ENCODE data around the gene WWOX.

WWOX gene

DNA sequence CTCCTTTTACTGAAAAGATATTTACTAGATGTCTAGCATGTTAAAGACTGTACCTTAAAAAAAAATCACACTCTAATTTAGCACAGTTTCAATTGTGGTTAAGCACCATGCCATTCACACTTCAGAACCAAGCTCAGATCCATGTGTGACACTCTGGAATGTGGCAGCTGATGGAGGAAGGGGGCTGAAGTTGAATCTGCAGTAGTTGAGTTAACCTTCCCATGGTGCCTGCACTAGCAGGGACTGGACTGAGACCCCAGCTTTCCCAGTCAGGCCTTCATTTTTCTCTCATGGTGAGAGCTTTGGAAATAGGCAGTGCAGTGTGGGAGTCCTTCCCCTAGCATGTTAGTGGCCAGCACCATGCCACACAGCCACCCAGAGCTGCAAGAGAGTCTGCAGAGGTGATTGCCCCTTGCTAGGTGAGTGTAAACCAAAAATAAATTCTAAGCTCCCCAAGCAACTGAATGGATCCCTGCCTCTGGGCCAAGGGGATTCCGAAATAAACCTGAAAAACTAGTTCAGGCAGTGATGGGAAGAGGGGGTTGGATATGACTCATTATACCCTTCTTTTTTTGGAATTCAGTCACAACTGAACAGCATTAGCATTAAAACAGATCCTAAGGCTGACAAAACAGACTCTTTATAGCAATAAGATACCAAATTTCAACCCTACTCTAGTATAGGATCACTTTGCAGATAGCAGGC lies 208.5 kb downstream of the WWOX start:
- DNase-seq, result no peak

DNA sequence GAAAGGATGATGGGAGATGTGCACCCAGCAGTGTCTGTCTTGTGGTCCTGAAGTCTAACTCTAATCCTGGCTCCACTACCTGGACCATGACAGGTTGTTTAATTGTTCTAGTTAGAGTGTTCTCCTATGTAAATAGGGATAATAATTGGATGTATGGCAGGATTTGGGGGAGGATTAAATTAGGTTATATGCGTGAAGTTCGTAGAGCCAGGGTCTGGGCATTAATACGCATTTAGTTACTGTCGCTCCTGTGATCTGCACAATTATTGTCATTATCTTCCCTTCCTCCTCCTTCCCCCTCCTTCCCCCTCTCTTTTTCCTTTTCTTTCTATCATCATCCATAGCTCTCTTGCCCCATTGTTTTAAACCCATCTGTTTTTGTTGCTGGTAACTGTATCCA lies 210.3 kb downstream of the WWOX start:
- no peak for DNase-seq

DNA sequence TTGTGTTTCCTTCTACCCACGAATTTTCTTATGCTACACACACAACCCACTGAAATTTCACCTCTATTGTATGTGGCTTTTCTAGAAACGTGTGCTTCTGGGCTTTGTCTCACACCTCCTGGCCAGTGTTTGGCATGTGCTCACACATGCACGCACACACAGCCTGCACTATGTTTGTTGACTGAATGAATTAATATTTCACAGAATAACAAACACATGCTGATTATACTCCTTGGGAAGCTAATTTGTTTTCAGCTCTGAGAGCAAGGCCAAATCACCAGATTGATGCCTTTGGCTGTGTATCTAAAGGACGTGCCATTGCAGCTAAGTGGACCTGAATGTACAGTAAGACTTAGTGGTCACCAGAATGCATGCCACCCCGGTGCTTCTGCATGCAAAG lies 210.7 kb downstream of the WWOX start:
- no peak for DNase-seq

DNA sequence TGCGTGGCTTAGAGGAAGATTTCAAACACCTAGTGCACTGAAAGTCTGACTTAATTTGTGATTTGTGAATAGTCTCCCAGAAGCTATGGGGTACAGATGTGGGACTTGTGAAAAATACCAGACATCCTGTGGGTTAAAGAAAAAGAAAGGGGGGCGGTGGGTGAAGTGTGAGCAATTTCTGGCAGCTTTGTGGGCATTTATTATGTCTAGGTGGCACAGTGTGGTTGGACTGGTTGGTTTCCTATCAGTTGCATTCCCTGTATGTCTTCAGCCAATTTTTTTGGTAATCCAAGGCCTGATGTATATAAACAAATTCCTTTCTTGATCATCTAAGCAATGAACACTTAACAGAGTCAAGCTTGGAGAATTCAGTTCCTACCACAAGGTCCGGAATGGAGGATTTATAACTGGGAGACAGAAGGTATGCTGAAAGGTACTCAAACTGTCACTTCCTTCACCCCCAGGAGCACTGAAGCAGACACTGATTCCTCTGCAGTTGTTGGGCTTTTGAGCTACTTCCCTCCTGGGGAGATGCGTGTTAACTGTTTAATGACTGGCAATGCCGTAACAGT lies 211.6 kb downstream of the WWOX start:
- DNase-seq, result no peak

DNA sequence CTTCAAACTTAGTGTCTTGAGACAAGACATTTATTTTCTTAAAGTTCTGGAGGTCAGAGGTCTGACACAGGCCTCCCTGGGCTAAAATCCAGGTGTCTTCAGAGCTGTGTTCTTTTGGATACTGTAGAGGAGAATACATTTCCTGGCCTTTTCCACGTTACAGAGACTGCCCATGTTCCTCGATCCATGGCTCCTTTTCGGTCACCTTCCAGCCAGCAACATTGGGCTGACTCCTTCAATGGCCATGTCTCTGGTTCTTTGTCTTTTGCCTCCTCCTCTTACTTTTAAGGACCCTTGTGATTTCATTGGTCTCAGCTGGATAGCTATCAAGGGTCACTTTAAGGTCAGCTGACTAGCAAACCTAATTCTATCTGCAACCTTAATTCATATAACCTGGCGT lies 212.4 kb downstream of the WWOX start:
- DNase-seq, result no peak

DNA sequence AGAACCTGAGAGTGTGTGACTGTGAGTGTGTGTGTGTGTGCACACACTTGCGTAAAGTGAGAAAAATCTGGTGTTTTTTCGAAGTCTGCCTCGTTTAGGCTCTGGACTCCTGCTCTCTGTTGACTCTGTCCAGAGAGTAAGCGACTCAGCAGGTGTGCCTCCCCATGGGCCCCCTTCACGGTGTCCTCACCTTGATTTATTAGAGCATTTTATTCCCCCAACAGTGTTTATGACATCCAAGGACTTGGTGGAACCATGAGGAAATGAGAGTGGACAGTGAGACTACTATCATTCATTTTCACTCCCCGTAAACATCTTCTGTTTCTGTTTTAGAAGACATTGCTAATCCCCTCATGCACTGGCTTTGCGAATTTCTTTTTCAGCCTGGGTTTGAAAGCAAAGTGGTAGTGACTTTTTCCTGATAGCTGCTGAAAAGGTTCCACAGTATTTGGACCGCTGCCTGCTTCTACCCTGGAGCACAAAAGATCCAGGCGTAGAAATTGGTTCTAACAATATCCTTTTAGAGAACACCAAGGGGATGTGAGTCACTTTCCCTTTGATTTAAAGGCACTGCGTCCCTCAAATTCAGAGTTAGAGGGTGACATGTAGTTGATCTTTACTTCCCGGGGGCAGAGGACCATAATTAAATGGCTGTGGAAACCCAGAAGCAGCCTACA lies 218.2 kb downstream of the WWOX start:
- no peak for DNase-seq

DNA sequence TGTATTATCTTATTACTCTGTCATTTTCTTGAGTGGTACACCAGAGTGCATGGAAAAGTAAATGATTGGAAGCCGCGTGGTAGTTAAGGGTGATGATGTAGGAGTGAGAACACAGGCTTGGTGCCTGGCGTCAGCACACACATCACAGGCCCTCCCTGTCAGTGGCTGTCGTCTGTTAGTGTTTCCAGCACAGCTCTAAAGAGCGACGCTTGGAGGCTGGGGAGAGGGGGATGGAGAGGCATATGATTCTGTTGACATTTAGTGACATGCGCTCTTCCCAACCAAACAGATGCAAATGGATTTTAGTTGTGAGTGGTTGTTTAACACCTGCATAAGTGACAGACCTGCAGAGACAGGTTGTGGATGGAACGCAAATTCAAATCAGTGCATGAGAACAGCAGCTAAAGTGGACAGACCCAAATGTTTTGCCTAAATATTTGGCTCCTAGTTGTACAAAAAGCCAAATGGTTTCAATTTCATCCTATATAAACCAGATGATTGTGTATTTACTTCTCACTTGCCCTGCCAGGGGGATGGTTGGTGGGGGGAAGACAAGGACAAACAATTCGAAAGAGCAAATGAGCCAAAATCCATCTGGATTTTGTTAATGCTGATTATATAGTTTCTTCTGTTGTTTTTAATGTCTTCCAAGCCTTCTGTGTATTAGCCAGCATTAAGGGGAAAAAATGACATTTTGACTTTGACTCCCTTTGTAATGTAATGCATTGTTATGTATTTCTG lies 222.3 kb downstream of the WWOX start:
- DNase-seq, result no peak

DNA sequence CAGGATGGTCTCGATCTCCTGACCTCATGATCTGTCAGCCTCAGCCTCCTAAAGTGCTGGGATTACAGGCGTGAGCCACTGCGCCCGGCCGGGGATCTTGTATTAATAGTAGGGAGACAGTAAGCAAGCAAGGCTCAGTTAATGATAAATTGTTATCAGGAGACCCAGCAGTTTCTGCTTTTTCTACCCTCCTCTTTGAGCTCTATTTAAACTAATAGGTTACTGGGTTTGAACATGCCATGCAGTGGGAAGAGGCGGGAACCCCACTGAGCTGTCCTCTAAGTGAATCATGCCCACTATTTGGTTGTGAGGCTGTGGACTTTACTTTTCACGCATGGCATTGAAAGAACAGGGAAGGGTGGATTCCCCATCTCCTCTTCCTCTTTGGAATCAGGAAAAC lies 223.9 kb downstream of the WWOX start:
- DNase-seq, result no peak

DNA sequence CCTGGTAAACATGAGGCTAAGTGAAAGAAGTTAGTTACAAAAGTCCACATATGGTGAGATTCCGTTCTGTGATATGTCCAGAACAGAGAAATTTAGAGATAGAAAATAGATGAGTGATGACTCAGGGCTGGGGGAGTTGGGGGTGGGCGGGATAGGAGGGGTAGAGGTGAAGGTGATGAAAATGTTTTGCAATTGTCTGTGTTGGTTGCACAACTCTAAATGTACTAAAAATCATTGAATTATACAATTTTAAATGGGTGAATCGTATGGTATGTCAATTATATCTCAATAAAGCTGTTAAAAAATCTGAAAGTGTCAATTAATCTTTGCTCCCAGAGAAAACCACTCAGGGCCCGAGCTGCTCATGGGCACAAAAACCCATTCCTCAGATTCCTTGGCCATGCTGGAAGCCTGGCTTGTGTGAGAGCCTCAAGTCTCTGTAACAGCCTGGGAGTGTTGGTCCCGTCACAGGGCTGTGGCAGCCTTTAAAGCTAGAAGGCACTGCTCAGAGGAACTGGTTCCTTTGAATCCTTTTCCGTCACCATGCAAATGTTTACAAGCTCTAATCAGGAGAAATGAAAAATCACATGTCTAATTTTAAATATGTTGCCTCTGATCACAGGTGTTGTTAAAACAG lies 225.3 kb downstream of the WWOX start:
- DNase-seq, result no peak

DNA sequence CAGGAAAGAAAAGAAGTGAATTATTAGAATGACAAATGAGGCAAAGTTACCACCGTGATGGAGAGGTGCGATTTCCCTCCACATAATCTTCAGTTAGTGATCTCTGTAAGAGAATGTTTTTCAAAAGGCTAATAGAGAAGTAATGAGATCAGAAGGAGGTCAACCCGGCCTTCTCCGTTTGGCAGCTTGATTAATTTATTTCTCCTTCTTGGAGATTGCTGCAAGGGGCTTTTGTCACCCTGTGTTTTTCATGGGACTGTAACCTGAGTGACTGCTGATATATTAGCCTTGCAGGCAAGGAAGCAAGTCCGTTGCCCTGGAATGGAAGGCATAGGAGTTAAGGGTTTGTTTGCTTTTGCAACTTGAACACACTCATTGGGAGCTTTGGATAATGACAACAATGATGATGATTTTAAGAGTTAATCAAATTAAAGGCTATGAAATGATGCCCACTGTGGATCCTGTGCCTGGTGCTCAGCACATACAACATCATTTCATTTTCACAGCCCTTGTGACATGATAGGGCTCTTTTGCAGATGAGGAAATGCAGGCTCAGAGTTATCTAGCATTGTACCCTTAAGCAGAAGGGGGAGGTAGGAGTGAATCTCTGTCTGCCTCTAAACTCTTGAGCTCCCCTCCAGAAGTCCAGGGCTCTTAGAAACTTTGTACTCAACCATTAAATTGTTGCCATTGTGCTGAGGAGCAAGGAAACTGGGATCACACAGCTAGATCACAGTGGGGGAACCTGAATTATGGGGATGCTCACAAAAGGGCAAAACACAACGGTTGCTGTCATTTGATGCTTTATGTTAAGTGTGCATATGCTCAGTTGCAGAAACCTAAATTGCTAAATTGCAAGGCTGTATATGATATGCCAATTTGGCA lies 226.3 kb downstream of the WWOX start:
- no peak for DNase-seq

DNA sequence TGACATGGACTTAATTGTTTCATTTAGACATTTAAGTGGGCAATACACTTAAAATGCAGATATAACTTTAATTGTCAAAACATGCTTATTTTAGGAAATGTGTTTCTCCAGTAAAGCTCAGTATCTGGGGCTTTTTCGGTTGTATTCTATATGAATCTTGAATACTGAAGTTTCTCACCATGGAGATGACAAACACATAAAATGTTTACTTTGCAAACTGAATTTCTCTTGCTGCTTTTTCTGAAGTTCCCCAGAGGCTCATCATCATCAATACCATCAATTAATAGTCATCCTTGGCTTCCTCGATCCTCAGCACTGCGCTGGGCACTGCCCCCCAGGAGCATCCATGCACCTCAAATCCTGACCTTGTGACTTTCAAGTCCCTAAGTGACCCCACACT lies 227.3 kb downstream of the WWOX start:
- no peak for DNase-seq

DNA sequence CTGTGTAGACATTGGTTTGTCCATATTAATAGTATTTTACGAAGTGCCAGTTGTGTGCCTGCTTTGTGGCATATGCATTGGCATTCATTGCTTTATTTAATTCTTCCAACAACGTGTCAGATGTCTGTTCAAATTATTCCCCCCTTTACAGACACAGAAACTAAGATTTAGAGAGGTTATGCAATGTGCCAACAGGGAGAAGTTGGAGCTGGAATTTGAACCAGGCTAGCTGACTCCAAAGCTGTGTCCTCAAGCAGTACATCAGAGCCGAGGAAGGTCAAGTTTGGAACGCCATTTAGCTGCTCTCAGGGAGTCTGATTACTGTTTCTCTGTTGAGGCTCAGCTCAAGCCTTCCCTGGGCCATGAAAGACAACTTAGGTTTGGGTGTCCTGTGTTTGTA lies 232.3 kb downstream of the WWOX start:
- no peak for DNase-seq

DNA sequence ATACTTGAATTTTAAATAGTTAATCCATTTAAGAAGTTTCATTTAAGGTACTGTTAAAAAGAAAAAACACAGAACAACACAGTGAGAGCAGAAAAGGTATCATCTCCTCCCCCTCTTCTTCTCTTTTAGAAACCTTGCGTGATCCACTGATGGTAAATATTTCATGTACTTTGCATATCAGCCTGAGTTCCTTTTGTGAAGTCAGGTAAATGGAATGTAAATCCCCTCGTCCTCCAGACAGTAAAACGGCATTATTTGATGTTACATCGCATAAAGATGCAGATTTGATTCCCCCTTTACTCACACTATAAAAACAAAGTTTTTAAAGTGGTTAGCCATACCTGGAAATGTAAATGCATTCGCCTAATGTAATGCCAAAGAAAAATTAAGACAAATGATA lies 234.4 kb downstream of the WWOX start:
- DNase-seq, result no peak

DNA sequence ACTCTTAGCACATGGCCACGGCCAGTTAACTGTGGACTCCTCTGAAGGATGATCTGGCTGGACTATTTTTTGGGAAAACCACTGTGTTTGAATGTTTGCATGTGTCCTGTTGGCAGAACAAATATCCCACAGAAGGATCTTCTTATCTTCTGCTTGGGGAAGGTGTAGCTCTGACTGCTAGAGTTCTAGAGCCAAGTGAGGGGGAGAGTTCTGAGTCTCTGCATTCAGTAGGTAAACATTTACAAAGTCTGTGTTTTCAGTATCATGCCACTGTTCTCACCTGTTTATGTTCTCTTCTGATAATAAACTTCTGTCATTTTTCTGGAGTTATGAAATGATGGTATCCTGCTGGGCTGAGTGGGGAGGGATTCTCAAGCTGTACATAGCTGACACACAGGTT lies 241.1 kb downstream of the WWOX start:
- no peak for DNase-seq

DNA sequence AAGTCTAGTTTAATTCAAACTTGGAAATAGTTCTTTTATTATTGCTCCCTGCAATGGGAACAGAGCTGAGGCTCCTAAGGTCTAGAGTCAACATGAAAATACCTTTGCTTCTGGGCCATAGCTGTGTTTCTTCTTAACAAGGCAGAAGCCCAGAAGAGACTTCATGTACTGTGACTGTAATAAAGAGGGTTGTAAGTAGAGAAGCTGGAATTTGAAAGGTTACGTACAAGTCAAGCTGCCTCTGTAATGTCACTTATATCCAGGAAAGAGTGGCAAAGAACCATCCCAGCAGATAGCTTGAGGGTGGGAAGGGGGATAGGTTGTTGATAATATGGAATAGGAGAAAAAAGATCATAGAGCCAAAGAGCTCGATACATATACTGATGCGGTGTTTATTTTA lies 248.6 kb downstream of the WWOX start:
- no peak for DNase-seq

DNA sequence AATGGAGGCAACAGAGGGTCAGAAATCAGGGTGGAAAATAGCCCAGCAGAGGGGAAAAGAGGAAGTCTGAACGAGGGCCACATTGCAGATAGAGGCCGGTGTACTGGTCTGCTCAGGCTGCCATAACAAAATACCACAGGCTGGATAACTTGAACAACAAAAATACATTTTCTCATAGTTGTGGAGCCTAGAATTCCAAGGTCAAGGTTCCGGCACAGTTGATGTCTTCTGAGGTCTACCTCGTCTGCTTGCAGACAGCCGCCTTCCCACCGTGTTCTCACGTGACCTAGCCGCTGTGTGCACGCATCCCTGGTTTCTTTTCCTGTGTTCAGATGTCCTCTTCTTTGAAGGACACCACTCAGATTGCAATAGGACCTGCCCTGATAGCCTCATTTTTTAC lies 249.4 kb downstream of the WWOX start:
- no peak for DNase-seq

DNA sequence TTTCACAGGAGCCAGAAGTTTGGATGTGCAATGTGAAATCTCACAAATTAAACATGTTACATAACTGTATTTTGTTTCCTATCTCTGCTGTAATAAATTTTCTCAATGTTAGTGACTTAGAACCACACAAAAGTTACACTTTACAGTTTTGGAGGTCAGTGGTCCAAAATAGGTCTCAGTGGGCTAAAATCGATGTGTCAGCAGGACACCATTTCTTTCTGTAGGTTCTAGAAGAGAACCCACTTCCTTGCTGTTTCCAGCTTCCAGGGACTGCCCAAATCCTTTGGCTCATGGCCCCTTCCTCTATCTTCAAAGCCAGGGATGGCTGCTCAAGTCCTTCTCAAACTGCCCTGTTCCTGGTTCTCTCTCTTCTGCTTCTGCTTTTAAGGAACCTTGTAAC lies 252.7 kb downstream of the WWOX start:
- DNase-seq, result no peak

DNA sequence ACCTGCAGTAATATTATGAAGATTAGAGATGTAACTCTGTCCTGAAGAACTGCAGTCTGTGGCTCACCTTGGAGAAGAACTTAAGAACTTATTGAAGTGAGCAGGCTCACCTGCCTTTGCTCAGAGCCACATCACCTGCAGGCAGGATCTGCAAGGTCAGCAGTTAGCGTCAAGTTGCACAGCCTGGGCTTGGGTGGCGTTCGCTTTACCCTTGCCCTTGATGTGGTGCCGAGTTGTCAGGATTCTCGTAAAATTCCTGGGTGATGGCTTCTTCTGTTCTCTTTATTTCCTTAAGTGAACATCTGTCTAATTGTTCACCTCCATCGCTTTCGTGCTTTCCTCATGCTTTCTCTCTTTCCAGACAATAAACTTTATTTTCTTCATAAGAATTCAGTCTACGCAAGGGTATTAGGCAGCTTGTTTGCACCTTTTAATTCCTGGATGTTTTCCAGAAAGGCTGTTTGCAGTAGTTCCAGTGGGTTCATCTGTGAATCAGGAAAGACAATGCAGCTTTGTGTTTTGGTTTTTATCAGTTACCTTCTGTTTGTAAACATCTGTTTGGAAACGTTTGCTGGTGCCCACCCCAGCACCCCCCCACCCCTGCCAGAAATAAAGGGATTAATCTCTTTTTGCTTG lies 254.3 kb downstream of the WWOX start:
- no peak for DNase-seq

DNA sequence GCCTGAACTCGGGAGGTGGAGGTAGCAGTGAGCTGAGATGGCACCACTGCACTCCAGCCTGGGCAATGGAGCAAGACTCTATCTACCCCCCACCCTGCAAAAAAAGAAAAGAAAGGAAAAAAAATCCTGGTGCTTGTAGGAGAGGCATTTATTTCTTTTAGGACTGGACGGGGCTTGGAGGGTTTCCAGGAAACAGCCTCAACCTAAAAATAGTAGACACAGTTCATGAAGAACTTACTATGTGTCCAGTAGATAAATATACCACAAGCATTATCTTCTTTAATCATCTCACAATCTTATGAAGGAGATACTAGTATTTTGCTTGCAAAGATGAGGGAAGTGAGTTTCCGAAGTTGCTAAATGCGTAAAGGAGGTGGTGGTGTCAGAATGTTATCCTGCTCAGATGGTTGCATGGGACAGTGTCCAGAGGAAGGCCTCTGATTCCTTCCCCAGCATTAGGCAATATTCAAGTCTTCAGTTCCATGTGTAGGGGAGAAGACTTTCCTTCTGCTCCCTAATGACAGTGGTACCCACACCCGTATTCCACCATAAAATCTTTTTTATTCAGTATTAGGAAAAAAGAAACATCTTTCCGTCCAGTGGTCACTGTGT lies 263.2 kb downstream of the WWOX start:
- no peak for DNase-seq

DNA sequence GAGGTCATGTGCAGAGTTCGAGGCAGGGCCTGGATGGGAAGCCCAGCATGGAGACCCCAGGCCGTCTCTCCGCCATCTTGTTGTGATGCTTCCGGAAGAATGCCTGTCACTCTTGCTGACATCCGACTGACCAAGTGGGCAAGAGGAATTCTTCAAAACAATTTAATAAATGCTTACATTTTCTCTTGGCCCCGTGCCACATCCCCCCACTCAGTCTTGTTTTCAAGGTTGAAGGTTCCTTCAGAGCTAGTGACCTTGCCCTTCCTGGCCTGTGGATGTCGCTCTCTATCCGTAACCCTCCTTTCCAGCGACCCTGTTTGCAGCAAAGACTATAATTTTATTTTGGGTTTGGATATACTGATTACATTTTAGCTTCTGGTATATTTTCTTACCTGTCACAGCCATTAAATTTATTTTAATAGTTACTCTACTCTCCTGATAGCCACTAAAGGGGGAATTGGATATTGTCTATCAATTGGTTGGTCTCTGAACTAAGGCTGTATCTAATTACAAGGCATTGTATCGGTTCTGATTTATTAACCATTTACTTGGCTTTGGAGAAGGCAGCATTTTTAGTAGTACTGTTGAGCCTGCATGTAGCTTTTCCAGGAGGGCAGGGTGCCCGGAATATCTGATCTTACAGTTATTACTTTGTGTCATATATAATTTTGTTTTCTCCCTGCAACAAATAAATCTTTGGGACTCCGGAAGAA lies 264.5 kb downstream of the WWOX start:
- no peak for DNase-seq

DNA sequence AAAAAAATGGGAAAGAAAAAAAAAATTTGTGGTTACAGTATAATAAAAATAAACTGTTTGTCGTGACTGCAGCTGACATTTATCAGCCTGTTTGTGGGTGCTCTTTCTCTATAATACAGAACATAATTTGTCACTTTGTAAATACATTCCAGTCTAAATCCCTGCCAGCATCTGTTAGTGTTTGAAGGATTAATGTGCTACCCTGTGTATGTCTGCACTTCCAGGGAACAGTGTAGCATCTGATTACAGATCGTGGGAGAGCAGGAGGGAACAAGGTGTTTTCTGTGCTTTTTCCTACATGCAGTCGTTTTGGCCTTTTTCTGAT lies 265.1 kb downstream of the WWOX start:
- DNase-seq, result no peak

All from inflammatory macrophage treated with lipopolysaccharide for 1 hour (primary cell).